DMS114 treated with DMSO at 0.1 percent for 48 hours (cell line): ENCODE results near the gene CFAP43.
"Not testable (repeated sequence)": the region's sequence is repeated elsewhere in the genome, so short reads cannot be mapped to it uniquely, and the experiment has no call there.

ENCODE experiments used
- DNase-seq: peaks from one replicate; lab custom pipeline; 2025; ENCODE audit not compliant: unreplicated experiment; lab: John Stamatoyannopoulos, UW

The CFAP43 gene

DNA sequence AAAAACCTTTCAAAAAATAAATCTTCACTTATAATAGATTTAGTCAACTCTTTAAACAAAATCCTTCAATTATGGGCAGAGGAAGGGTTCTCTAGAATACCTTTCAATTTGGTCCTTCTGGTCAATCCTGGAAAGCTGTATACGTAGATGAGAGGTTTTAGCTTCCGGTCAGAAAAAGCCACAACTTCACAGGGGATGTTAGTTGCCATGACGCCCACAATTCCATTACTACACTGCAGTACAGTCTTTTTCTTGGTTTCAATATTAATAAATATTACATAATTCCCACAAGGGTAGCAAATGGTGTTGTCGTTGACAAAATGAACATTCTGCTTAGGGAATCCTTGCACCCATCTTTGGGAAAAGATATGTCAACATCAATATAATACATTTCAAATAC lies 1.7 kb downstream of the CFAP43 start:
- DNase-seq = no peak

DNA sequence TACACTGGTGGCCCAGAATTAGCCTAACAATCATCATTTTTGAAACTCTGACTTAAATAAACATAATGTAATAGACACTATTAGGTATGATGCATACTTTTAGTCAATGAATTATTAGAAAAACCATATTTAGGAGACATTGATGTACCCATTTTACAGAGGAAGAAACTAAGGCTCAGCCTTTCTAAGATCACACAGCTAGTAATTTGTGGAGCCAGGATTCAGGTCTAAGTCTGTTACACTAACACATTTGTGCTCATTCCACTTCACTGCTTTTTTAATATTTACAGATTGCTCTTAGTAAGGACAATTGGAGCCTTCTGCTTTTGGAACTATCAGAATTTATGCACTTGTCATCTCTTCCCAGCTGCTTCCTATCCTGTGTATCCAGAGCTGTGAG lies 8.9 kb downstream of the CFAP43 start:
- DNase-seq = no peak

DNA sequence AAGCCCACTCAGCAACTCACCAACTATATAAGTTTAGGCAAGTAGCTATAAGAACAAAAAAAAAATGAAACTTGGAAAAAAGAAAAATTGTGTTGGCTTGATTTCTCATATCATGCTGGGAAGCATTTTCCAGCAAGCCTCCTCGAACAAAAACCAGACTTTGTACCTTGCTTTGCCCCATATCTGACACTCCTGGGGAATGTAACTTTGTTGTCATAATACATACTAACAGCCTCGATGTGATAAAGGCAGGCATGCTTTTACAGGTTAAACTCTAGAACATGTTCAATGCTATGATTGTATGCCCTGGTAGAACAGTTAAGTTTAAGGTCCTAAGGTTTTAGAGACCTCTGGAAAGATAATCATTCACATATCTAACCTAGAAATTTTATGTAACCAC lies 11.6 kb downstream of the CFAP43 start:
- DNase-seq = no peak

DNA sequence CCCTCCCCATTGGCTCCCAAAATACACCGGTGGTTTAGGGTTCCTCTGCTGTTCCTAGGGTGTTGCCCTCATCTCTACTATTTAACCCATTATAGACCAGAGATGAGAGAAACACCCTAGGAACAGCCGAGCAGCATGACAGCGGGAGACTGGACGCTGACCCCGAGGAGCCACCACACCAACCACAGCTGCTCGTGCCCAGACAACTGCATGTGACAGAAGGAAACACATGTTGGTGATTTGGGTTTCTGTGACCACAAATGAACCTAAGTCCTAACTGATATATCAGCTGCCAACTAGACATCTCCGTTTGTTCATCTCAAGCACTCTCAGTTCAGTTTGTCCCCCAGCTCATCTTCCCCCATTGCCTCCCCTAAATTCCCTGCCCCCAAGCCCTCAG lies 13.4 kb downstream of the CFAP43 start:
- no peak for DNase-seq

DNA sequence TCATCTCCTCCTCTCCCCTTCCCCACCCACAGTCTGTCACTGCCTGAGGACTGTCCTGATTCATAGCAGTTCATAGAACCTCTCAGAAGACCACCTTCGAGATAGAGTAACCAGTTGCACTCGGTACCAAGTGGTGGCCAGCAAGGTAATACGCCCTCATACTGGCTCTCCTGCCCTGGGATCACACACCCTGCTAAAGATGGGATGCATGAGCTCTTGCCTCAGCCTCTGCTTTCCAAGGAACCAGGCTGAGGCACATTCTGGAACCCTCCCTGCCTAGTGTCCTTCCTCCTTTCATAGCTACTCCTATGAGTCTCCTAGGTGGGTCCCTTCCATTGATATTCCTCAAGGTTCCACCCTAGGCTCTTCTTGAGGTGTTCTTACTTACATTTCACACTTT lies 15.5 kb downstream of the CFAP43 start:
- DNase-seq = no peak

DNA sequence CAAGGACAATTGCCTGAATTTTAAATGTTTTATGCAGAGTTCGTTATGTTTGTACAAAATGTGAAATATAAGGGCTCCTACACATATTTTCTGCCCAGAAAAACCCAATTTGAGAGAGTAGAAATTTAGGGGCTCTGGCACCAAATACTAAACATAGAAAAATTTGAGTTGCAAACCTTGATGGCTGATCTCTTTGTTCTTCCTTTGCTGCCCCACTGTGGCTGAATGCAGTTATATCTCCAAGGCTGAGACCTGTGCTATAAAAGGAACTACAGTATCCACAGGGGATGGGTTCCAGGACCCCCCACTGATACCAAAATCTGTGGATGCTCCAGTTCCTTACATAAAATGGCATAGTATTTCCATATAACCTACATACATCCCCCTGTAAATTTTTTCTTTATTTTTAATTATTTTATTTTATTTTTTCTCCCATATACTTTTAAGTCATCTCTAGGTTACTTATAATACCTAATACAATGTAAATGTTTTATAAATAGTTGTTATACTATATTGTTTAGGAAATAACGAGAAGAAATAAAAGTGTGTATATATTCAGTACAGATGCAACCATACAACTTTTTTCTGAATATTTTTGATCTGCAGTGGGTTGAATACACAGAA lies 22.5 kb downstream of the CFAP43 start:
- DNase-seq = peak; percentile 61

DNA sequence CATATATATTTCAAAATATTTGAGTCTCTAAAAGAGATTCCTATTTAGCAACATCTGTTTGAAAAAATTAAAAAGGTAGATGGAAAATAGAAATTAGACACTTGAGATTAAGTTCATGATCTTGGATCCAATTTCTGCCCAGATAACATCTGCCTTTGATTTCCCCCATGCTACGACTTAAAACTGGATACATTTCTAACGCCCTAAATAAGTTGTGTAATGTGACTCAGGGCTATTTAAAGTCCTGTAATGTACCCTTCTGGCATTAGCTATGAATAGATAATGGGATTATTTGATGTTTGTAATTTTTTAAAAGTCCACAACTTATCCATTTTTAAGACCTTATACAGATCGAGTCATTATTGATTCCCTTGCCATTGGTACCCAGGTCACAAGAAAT lies 23.4 kb downstream of the CFAP43 start:
- DNase-seq = no peak

DNA sequence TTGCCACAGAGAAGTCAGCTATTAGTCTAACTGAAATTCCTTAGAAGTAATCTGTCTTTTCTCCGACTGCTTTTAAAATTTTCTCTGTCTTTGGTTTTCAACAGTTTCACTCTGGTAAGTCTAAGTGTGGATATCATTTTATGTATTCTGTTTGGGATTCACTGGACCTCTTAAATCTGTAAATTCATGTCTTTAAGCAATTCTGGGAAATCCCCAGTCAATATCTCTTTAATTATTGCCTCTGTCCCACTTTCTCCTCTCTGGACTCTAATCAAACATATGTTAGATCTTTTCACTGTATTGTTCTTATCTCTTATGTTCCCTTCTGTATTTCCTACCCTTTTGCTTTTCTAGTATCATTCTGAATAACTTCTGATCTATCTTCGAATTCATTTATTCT lies 29.9 kb downstream of the CFAP43 start:
- DNase-seq = no peak

DNA sequence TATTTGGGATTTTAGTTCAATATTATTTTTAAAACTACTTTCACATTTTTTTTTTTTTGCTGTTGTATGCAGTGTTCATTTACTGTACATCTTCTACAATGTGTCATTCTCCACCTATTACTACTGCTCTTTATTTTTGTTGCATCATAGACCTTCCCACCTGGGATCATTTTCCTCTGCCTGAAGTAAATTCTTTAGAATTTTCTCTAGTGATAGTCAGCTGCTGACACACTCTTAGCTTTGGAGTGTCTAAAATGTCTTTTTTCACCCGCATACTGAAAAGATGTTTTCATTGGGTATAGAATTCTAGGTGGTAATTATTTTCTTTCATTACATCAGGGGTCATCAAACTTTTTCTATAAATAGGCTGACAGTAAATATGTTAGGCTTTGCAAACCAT lies 30.5 kb downstream of the CFAP43 start:
- no peak for DNase-seq

DNA sequence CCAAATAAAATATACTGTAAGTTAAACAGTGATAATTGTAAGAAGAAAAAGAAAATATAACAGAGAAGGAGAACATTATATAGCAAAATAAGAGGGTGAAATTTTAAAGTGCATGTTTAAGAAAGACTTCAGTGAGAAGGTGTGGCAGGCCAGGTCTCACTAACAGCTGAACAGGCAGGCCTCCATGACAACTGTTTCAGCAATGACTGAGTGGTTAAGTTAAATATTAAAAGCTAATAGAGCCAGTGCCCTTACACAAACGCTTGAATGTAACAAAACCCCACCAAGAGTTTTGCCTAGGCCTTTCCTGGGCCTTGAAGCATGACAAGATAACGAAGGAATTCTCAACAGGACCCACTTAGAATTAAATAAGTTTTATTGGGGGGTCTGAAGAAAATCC lies 32.6 kb downstream of the CFAP43 start:
- DNase-seq = no peak

DNA sequence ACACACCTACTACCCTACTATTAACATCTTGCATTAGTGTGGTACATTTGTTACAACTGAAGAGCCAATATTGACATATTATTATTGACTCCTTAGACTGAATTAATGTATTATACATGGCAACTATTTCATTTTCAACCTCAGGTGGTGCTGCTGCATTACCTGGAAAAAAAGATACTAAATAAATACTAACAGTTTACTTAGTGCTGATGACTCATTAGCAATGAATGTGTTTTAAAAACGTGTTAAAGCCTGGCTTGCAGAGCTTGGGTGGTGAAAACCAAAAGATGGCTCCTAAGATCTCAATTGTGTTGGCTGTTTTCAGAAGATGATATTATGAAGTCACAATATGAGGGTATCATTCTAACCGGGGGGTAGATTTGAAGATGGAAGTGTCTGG lies 34.8 kb downstream of the CFAP43 start:
- no peak for DNase-seq

DNA sequence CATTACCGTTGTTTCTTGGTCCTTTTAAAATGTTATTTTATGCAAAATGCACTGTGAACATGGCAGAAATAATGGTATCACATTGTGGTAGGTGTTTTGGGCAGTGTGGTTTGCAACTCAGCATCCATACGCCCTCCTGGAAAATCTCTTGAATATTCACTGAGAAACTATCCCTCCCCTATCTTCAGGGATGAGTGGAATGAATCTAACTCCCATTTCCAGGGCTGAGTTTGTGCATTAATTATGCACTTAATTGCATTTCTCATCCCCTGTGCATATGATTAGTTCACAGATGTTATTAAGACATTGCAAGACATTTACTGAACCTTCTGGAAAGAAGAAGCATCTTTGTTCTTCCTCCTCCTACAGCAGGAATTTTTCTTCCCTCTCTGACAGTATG lies 36.5 kb downstream of the CFAP43 start:
- DNase-seq = no peak

DNA sequence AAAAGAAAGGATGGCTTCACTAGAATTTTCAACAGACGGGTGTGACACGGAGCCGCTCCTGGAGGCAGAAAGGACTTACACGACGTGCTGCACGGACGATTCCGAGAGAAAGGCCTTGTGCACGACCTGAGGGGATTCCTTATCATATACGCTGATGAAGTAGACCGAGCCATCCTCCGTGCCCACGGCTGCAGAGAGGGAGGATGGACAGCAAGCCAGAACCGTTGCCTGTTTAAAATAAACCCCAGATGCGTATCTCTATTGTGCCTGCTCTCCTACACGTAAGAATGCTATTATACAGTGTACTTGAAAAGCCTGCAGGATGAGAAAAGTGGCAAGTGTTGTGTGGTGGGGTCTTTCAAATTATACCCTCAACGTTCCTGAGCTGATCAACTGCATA lies 38.4 kb downstream of the CFAP43 start:
- no peak for DNase-seq

DNA sequence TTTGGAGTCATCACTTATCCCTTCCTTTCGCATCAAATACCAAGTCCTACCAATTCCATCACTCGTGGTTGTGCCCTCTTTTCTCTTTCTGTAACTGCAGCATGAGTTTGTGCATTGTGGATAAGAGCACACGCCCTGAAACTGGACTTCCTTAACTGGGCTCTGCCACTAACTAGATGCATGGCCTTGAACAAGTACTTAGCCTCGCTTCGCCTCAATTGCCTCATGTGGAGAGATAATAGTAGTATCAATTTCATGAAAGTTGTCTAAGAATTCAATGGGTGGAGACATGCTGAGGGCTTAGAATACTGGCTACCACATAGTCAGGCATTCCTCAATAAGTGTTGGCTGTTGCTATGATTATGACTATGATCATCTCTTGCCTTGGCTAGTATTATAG lies 41.5 kb downstream of the CFAP43 start:
- DNase-seq = no peak

DNA sequence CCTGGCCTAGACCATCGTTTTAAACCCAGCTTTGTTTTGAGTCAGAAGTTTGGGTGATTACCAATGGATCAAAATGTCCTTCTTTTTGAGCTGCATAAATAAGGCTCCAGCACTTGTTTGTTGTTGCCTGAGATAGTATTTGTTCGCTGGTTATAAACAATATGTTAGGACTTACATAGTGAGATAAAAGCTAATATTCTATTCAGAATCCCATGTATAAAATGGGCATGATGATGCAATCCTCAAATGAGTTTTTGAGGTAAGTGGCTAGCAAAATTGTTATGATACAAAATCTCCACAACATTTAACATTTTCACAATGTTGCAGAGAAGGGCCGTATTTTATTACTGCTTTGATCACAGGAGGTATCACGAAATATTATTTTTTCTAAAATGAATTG lies 48.5 kb downstream of the CFAP43 start:
- no peak for DNase-seq

DNA sequence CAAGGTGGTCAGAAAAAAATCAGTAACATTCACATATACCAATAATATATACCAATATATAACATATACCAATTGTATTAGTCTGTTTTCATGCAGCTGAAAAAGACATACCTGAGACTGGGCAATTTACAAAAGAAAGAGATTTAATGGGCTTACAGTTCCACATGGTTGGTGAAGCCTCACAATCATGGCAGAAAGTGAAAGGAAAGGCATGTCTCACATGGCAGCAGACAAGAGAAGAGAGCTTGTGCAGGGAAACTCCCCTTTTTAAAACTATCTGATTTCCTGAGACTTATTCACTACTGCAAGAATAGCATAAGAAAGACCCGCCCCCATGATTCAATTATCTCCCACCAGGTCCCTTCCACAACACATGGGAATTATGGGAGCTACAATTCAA lies 58.0 kb downstream of the CFAP43 start:
- DNase-seq = not testable (repeated sequence)

DNA sequence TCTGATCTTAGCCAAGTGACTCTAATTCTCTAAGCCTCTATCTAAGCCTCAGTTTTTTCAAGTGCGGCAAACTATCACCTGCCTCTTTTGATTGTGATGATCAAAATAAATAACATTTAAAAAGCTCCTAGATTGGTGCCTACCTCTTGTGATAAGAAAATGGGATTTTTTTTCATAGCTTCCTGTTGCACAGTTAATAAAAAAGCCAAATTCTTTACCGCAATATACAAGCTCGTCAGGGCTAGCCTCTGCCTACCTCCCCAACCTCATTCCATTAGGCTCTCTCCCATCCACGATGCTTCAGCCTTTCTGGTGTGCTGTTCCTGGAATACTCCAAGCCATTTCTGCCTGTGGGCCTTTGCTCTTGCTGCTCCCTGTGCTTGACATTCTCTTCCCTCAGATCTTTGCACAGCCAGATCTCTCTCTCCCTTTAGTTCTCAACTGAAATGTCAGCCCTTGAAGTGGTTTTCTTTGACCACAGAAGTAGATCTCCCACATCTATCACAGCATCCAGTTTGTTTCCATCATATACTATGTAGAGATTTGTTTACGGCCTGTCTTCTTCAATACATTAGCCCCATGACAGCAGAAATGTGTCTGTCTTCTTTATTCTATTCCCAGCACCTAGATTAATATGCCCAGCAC lies 61.4 kb downstream of the CFAP43 start:
- DNase-seq = no peak

DNA sequence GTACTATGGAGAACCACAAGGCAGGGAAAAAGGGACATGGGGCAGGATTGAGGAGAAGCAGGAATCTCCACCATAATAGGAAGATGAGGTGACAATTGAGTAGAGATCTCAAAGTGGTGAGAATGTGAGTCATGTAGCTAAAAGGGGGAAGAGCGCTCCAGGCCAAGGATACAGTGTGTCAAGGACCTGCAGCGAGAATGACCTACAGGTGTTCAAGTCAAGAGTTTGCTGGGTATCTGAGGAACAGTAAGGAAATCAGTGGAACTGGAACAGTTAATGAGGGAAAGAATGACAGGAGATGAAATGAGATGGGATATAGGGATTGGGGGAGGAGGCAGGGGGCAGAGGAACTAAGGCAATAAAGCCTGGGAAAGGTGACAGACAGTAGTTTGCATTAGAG lies 76.6 kb downstream of the CFAP43 start:
- DNase-seq = no peak

DNA sequence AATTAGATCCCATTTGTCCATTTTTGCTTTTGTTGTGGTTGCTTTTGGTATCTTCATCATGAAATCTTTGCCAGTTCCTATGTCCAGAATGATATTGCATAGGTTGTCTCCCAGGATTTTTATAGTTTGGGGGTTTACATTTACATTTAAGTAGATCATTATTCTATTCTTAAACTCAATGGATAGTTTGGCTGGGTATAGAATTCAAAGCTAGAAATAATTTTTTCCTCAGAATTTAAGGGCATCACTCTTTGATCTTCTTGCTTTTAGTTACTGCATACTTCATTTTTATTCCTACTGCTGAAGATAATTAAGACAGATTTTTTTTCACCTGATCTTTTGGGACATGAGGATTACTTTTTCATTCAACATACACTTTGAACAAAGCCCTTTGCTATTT lies 80.4 kb downstream of the CFAP43 start:
- no peak for DNase-seq

DNA sequence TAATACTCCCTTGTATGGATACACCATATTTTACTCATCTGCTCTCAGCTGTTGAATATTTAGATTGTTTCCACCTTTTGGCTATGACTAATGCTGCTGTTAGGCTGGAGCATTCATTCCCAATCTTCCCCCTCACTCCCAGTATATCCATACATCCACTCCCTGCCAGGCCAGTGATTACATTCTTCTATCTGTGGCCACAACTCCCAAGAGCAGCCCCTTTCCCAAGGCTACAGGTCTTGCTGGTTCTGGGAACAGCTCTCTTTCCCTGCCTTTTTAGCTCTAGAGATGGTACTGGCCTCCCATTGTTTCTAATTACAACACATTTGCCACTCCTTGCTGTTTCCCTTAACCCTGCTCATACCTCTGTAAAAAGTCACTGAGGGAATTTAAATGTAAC lies 82.0 kb downstream of the CFAP43 start:
- no peak for DNase-seq

DNA sequence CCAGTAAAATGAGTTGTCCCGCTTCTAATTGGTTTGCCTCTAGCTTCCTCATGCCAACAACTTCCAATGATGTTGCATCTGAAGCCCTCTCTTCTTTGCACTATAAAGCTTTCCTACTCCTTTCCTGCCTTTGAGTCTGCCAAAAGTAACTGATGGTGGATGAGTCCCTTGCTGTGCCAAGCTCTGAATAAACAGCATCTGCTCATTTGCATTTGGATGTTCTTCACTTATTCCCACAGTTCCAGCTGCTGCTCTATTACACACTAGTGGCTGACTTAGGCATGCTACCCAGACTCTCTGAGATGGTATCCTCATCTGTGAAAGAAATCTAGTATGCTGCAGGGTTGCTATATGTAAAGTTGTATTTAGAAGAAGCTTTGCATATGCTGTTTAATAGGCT lies 85.3 kb downstream of the CFAP43 start:
- DNase-seq = no peak

DNA sequence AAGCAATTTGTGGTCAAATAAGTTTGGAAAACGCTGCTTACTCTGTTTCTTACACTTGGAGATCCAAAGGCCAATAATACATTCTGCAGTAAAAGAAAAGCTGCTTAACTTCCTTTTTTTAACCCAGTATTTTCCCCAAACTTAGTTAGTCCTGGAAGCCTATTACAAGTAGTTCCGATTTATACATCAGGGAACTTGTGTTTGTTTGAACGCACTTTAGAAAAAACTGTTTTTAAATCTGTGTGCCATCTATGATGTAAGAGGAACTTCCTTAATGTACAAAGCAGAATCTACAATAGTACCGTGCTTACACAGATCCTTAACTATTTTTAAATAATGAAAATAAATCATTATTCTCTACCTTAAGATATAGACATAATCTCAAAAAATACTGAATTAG lies 87.2 kb downstream of the CFAP43 start:
- DNase-seq = no peak

DNA sequence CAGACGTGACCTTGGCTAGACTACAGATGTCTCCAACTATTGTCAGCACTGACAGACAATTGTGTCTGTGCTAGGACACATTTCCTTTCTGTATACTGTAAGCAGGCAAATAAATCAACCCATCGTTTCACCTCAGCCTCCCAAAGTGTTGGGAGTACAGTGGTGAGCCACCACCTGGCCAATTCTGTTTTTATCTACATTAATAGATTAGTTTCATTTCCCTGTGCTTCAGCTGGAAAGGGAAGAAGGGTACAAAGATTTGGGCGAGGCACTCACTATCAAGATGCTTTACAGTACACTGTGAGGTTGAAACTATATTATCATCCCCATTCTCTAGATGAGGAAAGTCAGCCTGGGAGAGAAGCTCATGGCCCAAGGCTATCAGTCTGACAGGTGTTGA lies 88.3 kb downstream of the CFAP43 start:
- no peak for DNase-seq
